CD4-positive, CD25-positive, alpha-beta regulatory T cell (primary cell): Measurements from ENCODE around the gene GABRA5. TPM values are rescaled to one million over a fixed set of nuclear protein-coding genes. Genes with fewer than 3 reads are reported as not detected.

Source experiments
- ATAC-seq, 2 donors: fragments of 150-1000 bp; cut with Tn5 transposase; one replicate each; pipeline ENCODE4 v1.10.0; 2021; ENCODE audit warnings: low read depth in 2 of 2, moderate number of reproducible peaks in 2 of 2, moderate library complexity in 1 of 2
- DNase-seq, 3 donors: peaks; one replicate each; pipeline versions ENCODE4 v3.0.0 to v3.0.0-alpha.2; 2012 to 2022; ENCODE audit warnings: mixed read lengths in 1 of 3
- H3K27ac ChIP-seq: one replicate; pipeline ENCODE4 v1.7.0; 2013; ENCODE audit warnings: mild to moderate bottlenecking, low read length; ENCODE audit not compliant: insufficient read depth, poor library complexity, severe bottlenecking
- H3K27me3 ChIP-seq: one replicate; pipeline ENCODE4 v1.7.0; 2013; ENCODE audit warnings: low read length; ENCODE audit not compliant: control insufficient read depth, insufficient read depth
- H3K36me3 ChIP-seq: one replicate; pipeline ENCODE4 v1.7.0; 2013; ENCODE audit warnings: mild to moderate bottlenecking, low read length, moderate library complexity; ENCODE audit not compliant: control insufficient read depth, insufficient read depth
- H3K4me1 ChIP-seq: 2 replicates; pipeline ENCODE4 v1.7.0; 2013; ENCODE audit warnings: mild to moderate bottlenecking, low read length; ENCODE audit not compliant: insufficient read depth, control insufficient read depth, poor library complexity, severe bottlenecking
- H3K4me3 ChIP-seq: one replicate; pipeline ENCODE4 v1.7.0; 2013; ENCODE audit warnings: low read depth, mild to moderate bottlenecking, low read length, moderate library complexity
- H3K9me3 ChIP-seq, 2 experiments: 1 replicate in 1 of 2; 2 replicates in 1 of 2; pipeline ENCODE4 v1.7.0; 2013; ENCODE audit warnings: low read length in 2 of 2, mild to moderate bottlenecking in 1 of 2, moderate library complexity in 1 of 2; ENCODE audit not compliant: control insufficient read depth in 2 of 2
- H3K27ac Mint-ChIP-seq, 3 donors: one replicate each; pipeline ENCODE4 v1.8.0; 2020 to 2022; ENCODE audit warnings: mild to moderate bottlenecking in 3 of 3, mixed read lengths in 3 of 3, moderate library complexity in 2 of 3
- H3K27me3 Mint-ChIP-seq: one replicate; pipeline ENCODE4 v1.8.0; 2022; ENCODE audit warnings: mild to moderate bottlenecking, mixed read lengths
- H3K36me3 Mint-ChIP-seq: one replicate; pipeline ENCODE4 v1.8.0; 2020; ENCODE audit warnings: mixed read lengths
- H3K4me1 Mint-ChIP-seq, 4 donors: one replicate each; pipeline ENCODE4 v1.8.0; 2020 to 2022; ENCODE audit warnings: mixed read lengths in 4 of 4, mild to moderate bottlenecking in 1 of 4
- H3K4me3 Mint-ChIP-seq, 4 donors: one replicate each; pipeline ENCODE4 v1.8.0; 2020 to 2022; ENCODE audit warnings: mild to moderate bottlenecking in 4 of 4, mixed read lengths in 4 of 4, moderate library complexity in 3 of 4
- H3K9me3 Mint-ChIP-seq, 7 donors: one replicate each; pipeline ENCODE4 v1.8.0; 2020 to 2022; ENCODE audit warnings: mixed read lengths in 7 of 7, mild to moderate bottlenecking in 3 of 7, moderate library complexity in 2 of 7
- polyA plus RNA-seq, 4 donors: library from polyadenylated mRNA; unstranded; fragments of 300-500 nt; fragmentation: Illumina TruSeq; gene quantifications; one replicate each; pipeline ENCODE4 v1.2.3, GENCODE V29; 2021
- total RNA-seq: library from RNA; stranded (reverse); gene quantifications from one replicate; pipeline ENCODE4 v1.2.3, GENCODE V29; 2022

Gene GABRA5
- total and polyA plus RNA-seq, 5 donors from 2014 or later: not detected

DNA sequence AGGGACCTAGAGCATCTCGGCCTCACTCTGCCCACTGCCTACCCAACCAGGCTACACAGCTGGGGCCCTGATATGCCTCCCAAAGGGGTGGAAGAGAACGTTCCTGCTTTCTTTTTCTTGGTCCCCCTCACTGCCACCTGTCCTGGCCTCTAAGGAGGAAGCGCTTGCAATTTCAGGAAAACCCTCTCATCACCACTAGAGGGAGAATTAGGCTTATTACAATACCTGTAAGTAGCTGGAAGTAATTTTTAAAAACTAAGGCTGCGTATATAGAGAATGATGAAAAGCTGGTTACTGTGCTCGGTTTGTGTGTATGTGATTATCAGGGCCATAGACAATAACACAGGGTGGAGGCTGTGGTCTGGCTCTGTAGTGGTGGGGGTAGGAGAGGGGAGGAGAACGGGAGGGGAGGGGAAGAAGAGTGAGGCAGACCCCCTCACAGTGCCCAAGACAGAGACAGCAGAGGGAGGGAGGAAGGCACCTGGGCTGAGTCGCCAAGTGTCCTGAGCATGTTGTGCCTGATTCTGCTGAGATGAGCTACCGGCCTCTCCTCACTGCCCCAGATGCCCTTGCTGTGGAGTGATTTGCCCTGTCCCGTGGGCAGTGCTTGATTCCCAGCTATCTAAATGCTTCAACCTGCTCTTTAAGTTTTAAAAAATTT is 107.4 kb downstream of the GABRA5 start:
- Histone ChIP-seq H3K4me3 (no peak overlapping the region), H3K36me3 (no peaks in the 10 kb centered on the region), H3K9me3 (no peaks in the 10 kb centered on the region), H3K27ac (no peak overlapping the region), H3K27me3 (no peaks in the 10 kb centered on the region), H3K4me1 (no peaks in the 10 kb centered on the region)
- no peak for DNase-seq
- ATAC-seq: no peak
- H3K9me3 Mint-ChIP-seq: peaks cover 0 to 5% (median 0%) of the 10 kb centered on the region in 7 donors
- peaks cover 10% of the 10 kb centered on the region for H3K27me3 Mint-ChIP-seq
- no peaks in the 10 kb centered on the region for H3K4me1 Mint-ChIP-seq
- H3K4me3 Mint-ChIP-seq: no peak overlapping the region
- no peak overlapping the region for H3K27ac Mint-ChIP-seq
- no peaks in the 10 kb centered on the region for H3K36me3 Mint-ChIP-seq

DNA sequence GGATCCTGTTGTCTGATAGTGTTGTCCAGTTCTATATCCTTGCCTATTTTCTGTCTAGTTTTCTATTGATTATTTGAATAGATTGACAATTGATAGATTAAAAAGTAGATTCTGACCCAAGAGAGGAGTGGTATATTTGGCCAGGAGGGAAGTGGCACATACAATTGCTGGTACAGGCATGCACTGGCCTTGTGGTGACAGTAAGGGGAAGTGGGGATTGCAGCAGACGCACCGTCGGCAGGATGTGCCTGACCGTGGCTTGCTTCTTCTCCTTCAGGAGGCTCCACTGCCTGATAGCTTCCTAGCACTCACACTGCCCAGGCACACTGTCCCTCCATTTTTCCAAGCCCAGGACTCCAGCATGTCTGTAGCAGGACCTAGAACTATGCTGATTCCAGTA is 114.6 kb downstream of the GABRA5 start:
- Mint-ChIP-seq H3K9me3 (peaks cover 0 to 9% (median 4%) of the 10 kb centered on the region in 7 donors), H3K4me3 (no peak overlapping the region), H3K27ac (no peak overlapping the region), H3K4me1 (no peaks in the 10 kb centered on the region), H3K27me3 (no peaks in the 10 kb centered on the region), H3K36me3 (no peaks in the 10 kb centered on the region)
- Histone ChIP-seq H3K27me3 (no peaks in the 10 kb centered on the region), H3K36me3 (no peaks in the 10 kb centered on the region), H3K4me3 (no peak overlapping the region), H3K9me3 (no peaks in the 10 kb centered on the region), H3K27ac (no peak overlapping the region), H3K4me1 (no peaks in the 10 kb centered on the region)
- ATAC-seq: no peak
- DNase-seq: no peak

DNA sequence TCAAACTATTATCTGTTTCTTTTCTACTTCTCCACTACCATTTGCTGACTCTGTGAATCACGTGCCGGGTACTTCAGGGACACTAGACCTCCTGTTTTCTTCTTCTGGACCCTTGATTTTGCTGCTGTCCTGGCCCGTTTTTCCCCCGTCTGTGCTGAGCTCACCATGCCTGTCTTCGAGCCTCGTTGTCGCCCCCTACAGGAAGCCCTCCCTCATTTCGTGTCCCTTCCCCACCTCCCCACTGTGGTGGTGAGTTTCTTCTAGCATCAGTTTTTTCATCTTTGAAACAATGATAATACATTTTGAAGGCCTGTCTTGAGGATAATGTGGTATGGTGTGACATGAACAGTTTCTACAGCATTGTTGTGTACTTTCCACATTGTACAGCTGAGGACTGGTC is 117.0 kb downstream of the GABRA5 start:
- Mint-ChIP-seq H3K27me3 (no peaks in the 10 kb centered on the region), H3K4me1 (no peaks in the 10 kb centered on the region), H3K9me3 (peaks cover 0 to 13% (median 5%) of the 10 kb centered on the region in 7 donors), H3K36me3 (no peaks in the 10 kb centered on the region), H3K4me3 (no peak overlapping the region), H3K27ac (no peak overlapping the region)
- Histone ChIP-seq H3K27ac (no peak overlapping the region), H3K27me3 (no peaks in the 10 kb centered on the region), H3K4me3 (no peak overlapping the region), H3K9me3 (no peaks in the 10 kb centered on the region), H3K36me3 (no peaks in the 10 kb centered on the region), H3K4me1 (no peaks in the 10 kb centered on the region)
- no peak for DNase-seq
- no peak for ATAC-seq

GRCh38 chr15:26985050-26985449 is 118.2 kb downstream of the GABRA5 start:
- Histone ChIP-seq H3K4me1 (no peaks in the 10 kb centered on the region), H3K27me3 (no peaks in the 10 kb centered on the region)
- peaks cover 0 to 17% (median 6%) of the 10 kb centered on the region in 7 donors for H3K9me3 Mint-ChIP-seq

DNA sequence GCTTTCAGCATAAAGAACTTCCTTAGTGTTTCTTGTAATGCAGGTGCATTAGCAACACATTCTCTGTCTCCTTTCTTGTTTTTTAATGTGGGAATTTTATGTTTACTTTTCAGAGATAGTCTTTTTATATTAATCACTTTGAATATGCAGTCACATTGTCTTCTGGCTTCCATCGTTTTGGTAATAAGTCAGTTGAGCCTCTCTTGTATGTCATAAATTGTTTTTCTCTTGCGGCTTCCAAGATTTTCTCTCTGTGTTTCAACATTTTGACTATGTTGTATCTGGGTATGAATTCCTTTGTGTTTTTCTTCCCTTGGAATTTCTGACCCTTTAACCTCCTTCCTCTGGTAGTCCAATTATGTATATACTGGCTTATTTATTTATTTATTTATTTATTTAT is 129.4 kb downstream of the GABRA5 start:
- Mint-ChIP-seq H3K4me3 (no peak overlapping the region), H3K27me3 (no peaks in the 10 kb centered on the region), H3K27ac (no peak overlapping the region), H3K36me3 (no peaks in the 10 kb centered on the region), H3K4me1 (no peaks in the 10 kb centered on the region), H3K9me3 (peaks cover 1 to 33% (median 11%) of the 10 kb centered on the region in 7 donors)
- ATAC-seq: no peak
- no peaks in the 10 kb centered on the region for H3K27me3 ChIP-seq
- H3K4me3 ChIP-seq: no peak overlapping the region
- no peaks in the 10 kb centered on the region for H3K36me3 ChIP-seq
- H3K9me3 ChIP-seq: peaks cover 0 to 15% of the 10 kb centered on the region in 2 experiments
- H3K27ac ChIP-seq: no peak overlapping the region
- no peaks in the 10 kb centered on the region for H3K4me1 ChIP-seq
- DNase-seq: no peak

More at GRCh38 chr15:26985050-26985449, 118.2 kb downstream of the GABRA5 start:
- Mint-ChIP-seq H3K36me3 (no peaks in the 10 kb centered on the region), H3K4me1 (no peaks in the 10 kb centered on the region), H3K27ac (no peak overlapping the region), H3K27me3 (no peaks in the 10 kb centered on the region), H3K4me3 (no peak overlapping the region)
- no peak overlapping the region for H3K27ac ChIP-seq
- no peaks in the 10 kb centered on the region for H3K36me3 ChIP-seq
- ATAC-seq (no peak), DNase-seq (no peak)
- no peaks in the 10 kb centered on the region for H3K9me3 ChIP-seq
- no peak overlapping the region for H3K4me3 ChIP-seq

Other genes starting within 250 kb of the GABRA5 start
- not detected for gene GABRB3, start 94.0 kb upstream of the GABRA5 start, total RNA-seq
- gene GABRB3, start 94.0 kb upstream of the GABRA5 start, polyA plus RNA-seq: under 1 TPM in 2 of 4 donors, not detected in 2; 0.05 to 0.91 TPM
- gene GABRG3, start 104.1 kb downstream of the GABRA5 start, total RNA-seq: not detected
- gene GABRG3, start 104.1 kb downstream of the GABRA5 start, polyA plus RNA-seq: not detected